GM12878 (cell line): Measurements from ENCODE around the gene DPP6. TPM values are rescaled to one million over a fixed set of nuclear protein-coding genes. Genes with fewer than 3 reads are reported as not detected.

Source experiments
- ATAC-seq: fragments of 200-7000 bp; cut with Tn5 transposase; 3 replicates; pipeline ENCODE4 v1.9.1; 2020; ENCODE audit warnings: mild to moderate bottlenecking, moderate library complexity
- BruUV-seq: library from RNA; stranded (reverse); fragments of 400-500 nt; replicated peaks from 2 replicates; lab custom pipeline; 2021; lab: Mats Ljungman, UMichigan
- CTCF ChIA-PET: fragments of 300-600 bp; sonication (Branson Sonifier 250); formaldehyde crosslinking; extraction: SDS; loops from one replicate; lab custom pipeline; 2021; ENCODE audit warnings: inconsistent platforms; lab: Yijun Ruan, JAX
- POLR2A ChIA-PET: fragments of 350-600 bp; formaldehyde crosslinking; extraction: SDS; loops from one replicate; lab custom pipeline; 2021; ENCODE audit warnings: inconsistent platforms; lab: Charles Lee
- RAD21 ChIA-PET: fragments of 300-600 bp; sonication (Branson Sonifier 250); formaldehyde crosslinking; loops from one replicate; lab custom pipeline; 2023; ENCODE audit warnings: antibody characterized with exemption; ENCODE audit not compliant: unreplicated experiment; lab: Charles Lee
- SMC1A ChIA-PET: fragments of 300-600 bp; sonication (Branson Sonifier 250); formaldehyde crosslinking; loops from one replicate; lab custom pipeline; 2023; ENCODE audit not compliant: unreplicated experiment, uncharacterized antibody; lab: Charles Lee
- DNase-seq: peaks from one replicate; pipeline ENCODE4 v3.0.0-alpha.2; 2011; ENCODE audit warnings: low read depth, low spot score
- FAIRE-seq: peaks from 3 replicates; lab custom pipeline; 2011; peaks lifted over from hg19 to GRCh38; lab: Jason Lieb, UNC
- H2AFZ ChIP-seq: 2 replicates; pipeline ENCODE4 v1.6.0; 2011; ENCODE audit warnings: low read depth, low read length, control low read depth; ENCODE audit not compliant: control insufficient read depth
- H3K27ac ChIP-seq: 2 replicates; pipeline ENCODE4 v1.5.1; 2011; ENCODE audit warnings: control low read depth; ENCODE audit not compliant: control insufficient read depth, insufficient read depth
- H3K27me3 ChIP-seq, 2 experiments: replicated peaks in 1 of 2; 2 replicates each; pipeline versions ENCODE4 v1.6.0 to v1.6.1; 2011; ENCODE audit warnings: low read length in 1 of 2; ENCODE audit not compliant: control insufficient read depth in 2 of 2, insufficient read depth in 2 of 2
- H3K36me3 ChIP-seq, 2 experiments: 2 replicates each; pipeline ENCODE4 v1.5.1; 2011; ENCODE audit warnings: low read length in 1 of 2; ENCODE audit not compliant: control insufficient read depth in 2 of 2, insufficient read depth in 2 of 2
- H3K4me1 ChIP-seq: 2 replicates; pipeline ENCODE4 v1.6.1; 2011; ENCODE audit warnings: mild to moderate bottlenecking, low read length, moderate library complexity, mixed read lengths; ENCODE audit not compliant: control insufficient read depth, insufficient read depth
- H3K4me2 ChIP-seq: 2 replicates; pipeline ENCODE4 v1.6.0; 2011; ENCODE audit warnings: control low read depth; ENCODE audit not compliant: control insufficient read depth, insufficient read depth
- H3K4me3 ChIP-seq: fragments of 200-600 bp; sonication (generic); 2 replicates; pipeline ENCODE4 v1.5.1; 2016
- H3K79me2 ChIP-seq: 2 replicates; pipeline ENCODE4 v1.6.0; 2011; ENCODE audit warnings: low read length; ENCODE audit not compliant: control insufficient read depth, insufficient read depth
- H3K9ac ChIP-seq: 2 replicates; pipeline ENCODE4 v1.8.0; 2011; ENCODE audit warnings: low read length, control low read depth, mixed read lengths; ENCODE audit not compliant: control insufficient read depth, insufficient read depth
- H3K9me3 ChIP-seq: replicated peaks from 3 replicates; pipeline ENCODE4 v1.5.1; 2011; ENCODE audit warnings: mild to moderate bottlenecking, low read length; ENCODE audit not compliant: control insufficient read depth, insufficient read depth
- H4K20me1 ChIP-seq: 2 replicates; pipeline ENCODE4 v1.6.0; 2011; ENCODE audit not compliant: control insufficient read depth, insufficient read depth
- EED ChIP-seq: sonication (generic); IDR thresholded peaks from 2 replicates; pipeline ENCODE4 v1.6.1; 2016; ENCODE audit warnings: antibody characterized with exemption, low read depth
- HCFC1 ChIP-seq: fragments of 150-350 bp; IDR thresholded peaks from 2 replicates; pipeline ENCODE4 v1.6.1; 2014; ENCODE audit warnings: low read length
- JUND ChIP-seq: IDR thresholded peaks from 2 replicates; pipeline ENCODE4 v1.6.1; 2012; ENCODE audit warnings: low read depth, mild to moderate bottlenecking, low read length, improper control_type of control experiment, moderate library complexity
- RELA ChIP-seq: fragments of 450-650 bp; IDR thresholded peaks from 2 replicates; pipeline ENCODE4 v1.8.0; 2014; ENCODE audit warnings: borderline replicate concordance; ENCODE audit not compliant: partially characterized antibody
- RUNX3 ChIP-seq: IDR thresholded peaks from 2 replicates; pipeline ENCODE4 v1.6.1; 2012; ENCODE audit warnings: low read length, inconsistent platforms
- SP1 ChIP-seq: IDR thresholded peaks from one replicate; pipeline ENCODE4 v1.6.1; 2011; ENCODE audit warnings: low read depth, low read length
- ZNF622 ChIP-seq: fragments of 450-650 bp; IDR thresholded peaks from 2 replicates; pipeline ENCODE4 v1.6.1; 2017; ENCODE audit warnings: mild to moderate bottlenecking, inconsistent platforms
- WGBS: methylation state at CpG from one replicate; pipeline ENCODE4 v1.1.6; 2016; ENCODE audit warnings: low lambda C conversion rate; ENCODE audit not compliant: insufficient replicate concordance, insufficient coverage; ENCODE audit errors: missing lambda C conversion rate; 5-methylcytosine and 5-hydroxymethylcytosine counted together
- in situ Hi-C: fragments of 300-500 bp; cut with MboI; formaldehyde crosslinking; loops from 9 replicates; pipeline ENCODE4 v1.14.3; 2018; ENCODE audit warnings: mixed read lengths
- intact Hi-C: fragments of 100-400 bp; cut with micrococcal nuclease; formaldehyde crosslinking; loops from one replicate; pipeline ENCODE4 v1.14.2; 2022; ENCODE audit not compliant: unreplicated experiment
- polyA plus RNA-seq, 11 experiments: library from polyadenylated mRNA; depleted of rRNA in 4 of 11; unstranded in 6 of 11; stranded (reverse) in 5 of 11; fragments of >200 nt; fragmentation: Nextera tagmentation in 4 of 11; fragmentation: Illumina TruSeq in 1 of 11; extraction: Ambion mirVana in 4 of 11; extraction: Trizol in 1 of 11; gene quantifications; 1 replicate in 1 of 11; 2 replicates in 10 of 11; pipeline versions ENCODE4 v1.2.1 to v1.2.3, GENCODE V29; 2011 to 2016; ENCODE audit warnings: inconsistent platforms in 2 of 11, missing spikeins in 2 of 11, low read depth in 1 of 11
- total RNA-seq, 4 experiments: library from RNA; depleted of rRNA in 3 of 4; stranded (reverse); fragments of >200 nt in 3 of 4; fragmentation: Illumina TruSeq in 1 of 4; extraction: Trizol in 1 of 4; gene quantifications; 2 replicates each; pipeline versions ENCODE4 v1.2.1 to v1.2.3, GENCODE V29; 2013 to 2021
- TF ChIP-seq, protein P1 (sequence below): IDR thresholded peaks from 2 replicates; pipeline ENCODE4 v1.6.1; 2012; ENCODE audit warnings: mild to moderate bottlenecking, low read depth, low read length
- TF ChIP-seq, protein P2 (sequence below): fragments of 450-650 bp; IDR thresholded peaks from 2 replicates; pipeline ENCODE4 v1.6.1; 2014; ENCODE audit warnings: mild to moderate bottlenecking
- TF ChIP-seq, protein P3 (sequence below): IDR thresholded peaks from 2 replicates; pipeline ENCODE4 v1.6.1; 2011; ENCODE audit warnings: borderline replicate concordance, low read depth, mild to moderate bottlenecking, moderate library complexity, low read length; ENCODE audit not compliant: insufficient read depth, poor library complexity, severe bottlenecking

Gene DPP6
- total and polyA plus RNA-seq, 10 of the 15 experiments (the other 5 are each of a cell fraction or from before 2014, with no cell fraction given) = not detected

DNA sequence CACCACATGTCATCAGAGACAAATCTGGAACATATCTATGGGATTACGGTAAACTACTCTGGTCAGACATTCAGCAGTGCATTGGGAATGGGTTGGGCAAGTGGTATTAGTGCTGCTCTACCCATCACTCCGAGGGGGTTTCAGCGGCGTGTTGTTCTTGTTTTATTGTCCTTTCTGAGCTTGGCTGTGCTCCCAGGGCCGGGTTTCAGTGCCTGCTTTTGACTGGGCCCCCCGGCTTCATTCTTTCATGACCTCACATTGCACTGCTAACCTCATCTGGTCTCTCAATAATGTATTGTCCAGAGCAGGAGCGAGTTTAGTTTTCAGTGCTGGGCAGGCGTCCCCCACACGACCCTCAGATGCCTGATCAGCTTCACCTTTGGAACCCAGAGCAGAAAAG lies 586.1 kb downstream of the DPP6 start (continued):
- TF ChIP-seq, protein P1, sequence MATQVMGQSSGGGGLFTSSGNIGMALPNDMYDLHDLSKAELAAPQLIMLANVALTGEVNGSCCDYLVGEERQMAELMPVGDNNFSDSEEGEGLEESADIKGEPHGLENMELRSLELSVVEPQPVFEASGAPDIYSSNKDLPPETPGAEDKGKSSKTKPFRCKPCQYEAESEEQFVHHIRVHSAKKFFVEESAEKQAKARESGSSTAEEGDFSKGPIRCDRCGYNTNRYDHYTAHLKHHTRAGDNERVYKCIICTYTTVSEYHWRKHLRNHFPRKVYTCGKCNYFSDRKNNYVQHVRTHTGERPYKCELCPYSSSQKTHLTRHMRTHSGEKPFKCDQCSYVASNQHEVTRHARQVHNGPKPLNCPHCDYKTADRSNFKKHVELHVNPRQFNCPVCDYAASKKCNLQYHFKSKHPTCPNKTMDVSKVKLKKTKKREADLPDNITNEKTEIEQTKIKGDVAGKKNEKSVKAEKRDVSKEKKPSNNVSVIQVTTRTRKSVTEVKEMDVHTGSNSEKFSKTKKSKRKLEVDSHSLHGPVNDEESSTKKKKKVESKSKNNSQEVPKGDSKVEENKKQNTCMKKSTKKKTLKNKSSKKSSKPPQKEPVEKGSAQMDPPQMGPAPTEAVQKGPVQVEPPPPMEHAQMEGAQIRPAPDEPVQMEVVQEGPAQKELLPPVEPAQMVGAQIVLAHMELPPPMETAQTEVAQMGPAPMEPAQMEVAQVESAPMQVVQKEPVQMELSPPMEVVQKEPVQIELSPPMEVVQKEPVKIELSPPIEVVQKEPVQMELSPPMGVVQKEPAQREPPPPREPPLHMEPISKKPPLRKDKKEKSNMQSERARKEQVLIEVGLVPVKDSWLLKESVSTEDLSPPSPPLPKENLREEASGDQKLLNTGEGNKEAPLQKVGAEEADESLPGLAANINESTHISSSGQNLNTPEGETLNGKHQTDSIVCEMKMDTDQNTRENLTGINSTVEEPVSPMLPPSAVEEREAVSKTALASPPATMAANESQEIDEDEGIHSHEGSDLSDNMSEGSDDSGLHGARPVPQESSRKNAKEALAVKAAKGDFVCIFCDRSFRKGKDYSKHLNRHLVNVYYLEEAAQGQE = no peak
- TF ChIP-seq HCFC1 (no peak), EED (no peak)
- TF ChIP-seq, protein P2, sequence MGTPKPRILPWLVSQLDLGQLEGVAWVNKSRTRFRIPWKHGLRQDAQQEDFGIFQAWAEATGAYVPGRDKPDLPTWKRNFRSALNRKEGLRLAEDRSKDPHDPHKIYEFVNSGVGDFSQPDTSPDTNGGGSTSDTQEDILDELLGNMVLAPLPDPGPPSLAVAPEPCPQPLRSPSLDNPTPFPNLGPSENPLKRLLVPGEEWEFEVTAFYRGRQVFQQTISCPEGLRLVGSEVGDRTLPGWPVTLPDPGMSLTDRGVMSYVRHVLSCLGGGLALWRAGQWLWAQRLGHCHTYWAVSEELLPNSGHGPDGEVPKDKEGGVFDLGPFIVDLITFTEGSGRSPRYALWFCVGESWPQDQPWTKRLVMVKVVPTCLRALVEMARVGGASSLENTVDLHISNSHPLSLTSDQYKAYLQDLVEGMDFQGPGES = no peak

DNA sequence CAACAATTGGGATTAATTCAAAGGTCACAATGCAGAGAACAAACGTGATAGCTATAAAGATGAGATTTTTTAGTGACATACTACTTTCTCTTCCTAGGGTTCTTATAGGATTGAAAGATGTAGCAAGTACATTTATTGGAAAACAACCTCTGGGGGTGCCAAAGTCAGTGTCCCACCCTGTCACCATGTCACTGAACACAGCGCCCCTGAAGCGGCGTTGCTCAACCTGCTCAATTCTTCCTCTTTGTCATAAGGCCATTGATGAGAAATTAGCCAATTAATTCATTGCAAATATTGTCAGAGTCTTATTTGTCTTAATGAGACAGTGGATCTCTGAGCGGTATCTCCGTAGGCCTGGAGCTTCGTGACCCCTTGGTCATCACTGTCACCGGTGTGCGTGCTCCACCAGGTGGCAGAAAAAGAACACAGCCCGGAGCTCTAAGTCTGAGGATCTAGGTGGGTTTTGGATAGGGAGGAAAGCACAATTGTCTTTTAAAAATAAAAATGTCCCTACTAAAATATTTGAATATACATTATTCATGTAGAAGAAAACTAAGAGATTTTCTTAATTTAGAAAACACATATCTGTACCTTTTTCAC lies 588.2 kb downstream of the DPP6 start:
- Histone ChIP-seq H4K20me1 (no peaks in the 10 kb centered on the region), H3K27ac (no peak overlapping the region), H3K79me2 (no peaks in the 10 kb centered on the region), H3K9ac (no peak overlapping the region)
- ChIA-PET POLR2A (no interaction called here), RAD21 (no interaction called here)
- ATAC-seq (no peak), FAIRE-seq (no peak)
- 24% methylated on average over 10 of the region's 10 CpGs for WGBS
- intact Hi-C loops = no loop called here
- no peak for TF ChIP-seq JUND
- TF ChIP-seq, protein P3, sequence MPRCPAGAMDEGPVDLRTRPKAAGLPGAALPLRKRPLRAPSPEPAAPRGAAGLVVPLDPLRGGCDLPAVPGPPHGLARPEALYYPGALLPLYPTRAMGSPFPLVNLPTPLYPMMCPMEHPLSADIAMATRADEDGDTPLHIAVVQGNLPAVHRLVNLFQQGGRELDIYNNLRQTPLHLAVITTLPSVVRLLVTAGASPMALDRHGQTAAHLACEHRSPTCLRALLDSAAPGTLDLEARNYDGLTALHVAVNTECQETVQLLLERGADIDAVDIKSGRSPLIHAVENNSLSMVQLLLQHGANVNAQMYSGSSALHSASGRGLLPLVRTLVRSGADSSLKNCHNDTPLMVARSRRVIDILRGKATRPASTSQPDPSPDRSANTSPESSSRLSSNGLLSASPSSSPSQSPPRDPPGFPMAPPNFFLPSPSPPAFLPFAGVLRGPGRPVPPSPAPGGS = peak; percentile 56
- TF ChIP-seq ZNF622 = no peak
- TF ChIP-seq RELA = no peak
- no peak for TF ChIP-seq SP1
- TF ChIP-seq RUNX3 = no peak
- TF ChIP-seq, all 136 proteins: peak for 1
- in situ Hi-C loops = no loop called here
- no peaks in the 10 kb centered on the region for H3K4me1 ChIP-seq
- no peaks in the 10 kb centered on the region for H3K27me3 ChIP-seq
- no peaks in the 10 kb centered on the region for H3K9me3 ChIP-seq
- DNase-seq = no peak
- H3K4me3 ChIP-seq = no peak overlapping the region
- ChIA-PET SMC1A (no interaction called here), CTCF (interaction anchor here (0.5 kb wide), 1 partner anchor 194 kb away, joined by 3 read pairs; no protein-coding TSS in a partner anchor)
- H3K36me3 ChIP-seq = no peaks in the 10 kb centered on the region
- no TSS peak for BruUV-seq
- no peak overlapping the region for H2AFZ ChIP-seq
- no peak overlapping the region for H3K4me2 ChIP-seq
